Measurements from ENCODE around the gene ATE1. TPM values are rescaled to one million over a fixed set of nuclear protein-coding genes. Genes with fewer than 3 reads are reported as not detected.

The ATE1 gene
- total RNA-seq, 1 donor from 2014 or later = 21.9 TPM

GRCh38 chr10:121698902-121699301 is 228.9 kb downstream of the ATE1 start:
- no peaks in the 10 kb centered on the region for H3K36me3 ChIP-seq
- intact Hi-C loops (cut with DNase I) = no loop called here
- H3K9me3 ChIP-seq = no peaks in the 10 kb centered on the region
- no peak overlapping the region for H3K27ac ChIP-seq
- no peaks in the 10 kb centered on the region for H3K4me1 ChIP-seq
- no peaks in the 10 kb centered on the region for H3K27me3 ChIP-seq
- H3K4me3 ChIP-seq = no peak overlapping the region
- TF ChIP-seq POLR2A (IDR thresholded peaks at IDR 0.05) = no peak
- no peak for TF ChIP-seq POLR2AphosphoS5 (IDR thresholded peaks at IDR 0.05; ENCODE audit: insufficient read depth in 1 of 2, low read depth in 1 of 2)
- TF ChIP-seq, protein P1, sequence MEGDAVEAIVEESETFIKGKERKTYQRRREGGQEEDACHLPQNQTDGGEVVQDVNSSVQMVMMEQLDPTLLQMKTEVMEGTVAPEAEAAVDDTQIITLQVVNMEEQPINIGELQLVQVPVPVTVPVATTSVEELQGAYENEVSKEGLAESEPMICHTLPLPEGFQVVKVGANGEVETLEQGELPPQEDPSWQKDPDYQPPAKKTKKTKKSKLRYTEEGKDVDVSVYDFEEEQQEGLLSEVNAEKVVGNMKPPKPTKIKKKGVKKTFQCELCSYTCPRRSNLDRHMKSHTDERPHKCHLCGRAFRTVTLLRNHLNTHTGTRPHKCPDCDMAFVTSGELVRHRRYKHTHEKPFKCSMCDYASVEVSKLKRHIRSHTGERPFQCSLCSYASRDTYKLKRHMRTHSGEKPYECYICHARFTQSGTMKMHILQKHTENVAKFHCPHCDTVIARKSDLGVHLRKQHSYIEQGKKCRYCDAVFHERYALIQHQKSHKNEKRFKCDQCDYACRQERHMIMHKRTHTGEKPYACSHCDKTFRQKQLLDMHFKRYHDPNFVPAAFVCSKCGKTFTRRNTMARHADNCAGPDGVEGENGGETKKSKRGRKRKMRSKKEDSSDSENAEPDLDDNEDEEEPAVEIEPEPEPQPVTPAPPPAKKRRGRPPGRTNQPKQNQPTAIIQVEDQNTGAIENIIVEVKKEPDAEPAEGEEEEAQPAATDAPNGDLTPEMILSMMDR (IDR thresholded peaks at IDR 0.05) = no peak
- DNase-seq (ENCODE audit: extremely low spot score in 2 of 2) = no peak

GRCh38 chr10:121698336-121698735 is 229.5 kb downstream of the ATE1 start:
- Histone ChIP-seq H3K9me3 (no peaks in the 10 kb centered on the region), H3K4me3 (no peak overlapping the region), H3K27ac (no peak overlapping the region), H3K36me3 (no peaks in the 10 kb centered on the region), H3K27me3 (no peaks in the 10 kb centered on the region), H3K4me1 (no peaks in the 10 kb centered on the region)
- no peak for DNase-seq (ENCODE audit: extremely low spot score in 2 of 2)
- TF ChIP-seq, protein P1 (IDR thresholded peaks at IDR 0.05) = no peak
- TF ChIP-seq POLR2AphosphoS5 (IDR thresholded peaks at IDR 0.05; ENCODE audit: insufficient read depth in 1 of 2, low read depth in 1 of 2) (no peak), POLR2A (IDR thresholded peaks at IDR 0.05) (no peak)
- intact Hi-C loops (cut with DNase I) = no loop called here

DNA sequence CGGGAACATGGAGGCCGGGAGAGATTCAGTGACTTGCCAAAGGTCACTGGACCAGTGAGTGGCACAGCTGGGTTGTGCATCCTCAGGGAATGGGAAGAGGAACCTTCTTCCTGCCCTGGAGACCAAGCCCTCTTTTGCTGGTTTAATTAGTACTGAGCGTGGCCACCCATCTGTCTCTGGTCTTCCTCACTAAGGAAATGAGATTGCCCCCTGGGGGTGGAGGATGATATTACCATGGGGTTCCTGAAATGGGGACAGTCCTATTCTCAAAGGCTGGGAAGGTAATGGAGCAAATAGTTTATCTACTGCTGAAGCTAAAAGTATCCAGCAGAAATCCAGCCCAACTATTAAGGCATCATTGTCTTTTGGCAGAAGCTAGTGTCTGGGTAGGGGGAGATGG is 231.0 kb downstream of the ATE1 start:
- no peaks in the 10 kb centered on the region for H3K4me1 ChIP-seq
- no peaks in the 10 kb centered on the region for H3K27me3 ChIP-seq
- no peak for DNase-seq (ENCODE audit: extremely low spot score in 2 of 2)
- intact Hi-C loops (cut with DNase I) = no loop called here
- no peak overlapping the region for H3K4me3 ChIP-seq
- H3K9me3 ChIP-seq = no peaks in the 10 kb centered on the region
- no peaks in the 10 kb centered on the region for H3K36me3 ChIP-seq
- H3K27ac ChIP-seq = no peak overlapping the region
- no peak for TF ChIP-seq POLR2AphosphoS5 (IDR thresholded peaks at IDR 0.05; ENCODE audit: insufficient read depth in 1 of 2, low read depth in 1 of 2)
- no peak for TF ChIP-seq POLR2A (IDR thresholded peaks at IDR 0.05)
- TF ChIP-seq, protein P1 (IDR thresholded peaks at IDR 0.05) = peak in 1 of 3 experiments; percentile 37

- Histone ChIP-seq H3K4me3 (no peak overlapping the region), H3K36me3 (no peaks in the 10 kb centered on the region), H3K9me3 (no peaks in the 10 kb centered on the region), H3K27ac (no peak overlapping the region), H3K27me3 (no peaks in the 10 kb centered on the region), H3K4me1 (no peaks in the 10 kb centered on the region)
- TF ChIP-seq, protein P1 (IDR thresholded peaks at IDR 0.05) = no peak
- TF ChIP-seq POLR2A (IDR thresholded peaks at IDR 0.05) (no peak), POLR2AphosphoS5 (IDR thresholded peaks at IDR 0.05; ENCODE audit: insufficient read depth in 1 of 2, low read depth in 1 of 2) (no peak)
- no peak for DNase-seq (ENCODE audit: extremely low spot score in 2 of 2)
- intact Hi-C loops (cut with DNase I) = no loop called here
Measured at GRCh38 chr10:121695731-121696464, 231.9 kb downstream of the ATE1 start.

DNA sequence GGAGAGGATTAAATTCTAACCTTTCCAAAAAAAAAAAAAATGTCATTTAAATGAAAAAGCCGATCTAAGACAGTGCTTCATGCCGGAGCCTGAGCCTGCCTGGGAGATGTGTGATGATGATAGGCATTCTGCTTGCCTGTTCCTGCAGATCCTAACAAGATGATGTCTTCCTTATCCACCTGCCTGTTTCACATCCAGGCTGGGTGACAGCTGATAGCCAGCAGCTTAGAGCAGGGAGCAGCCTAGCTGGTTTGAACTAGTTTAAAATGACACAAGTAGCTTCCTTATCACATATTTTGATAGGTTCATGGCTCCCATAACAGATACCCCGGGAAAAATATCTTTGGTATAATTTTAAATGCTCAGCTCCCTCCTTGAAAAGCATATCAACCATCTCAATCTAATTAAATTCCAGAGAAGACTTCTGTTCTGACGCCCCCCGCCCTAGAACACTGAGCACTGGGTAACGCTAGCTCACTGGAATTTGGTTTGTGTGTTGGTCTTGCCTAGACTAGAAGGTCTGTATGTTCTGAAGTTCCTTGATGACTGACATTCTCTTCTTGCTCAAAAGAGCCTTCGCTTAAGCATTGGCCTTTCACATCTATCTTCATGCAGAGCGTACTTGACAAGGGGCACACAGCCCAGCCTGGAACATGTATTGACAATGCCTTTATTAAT is 232.7 kb downstream of the ATE1 start:
- H3K36me3 ChIP-seq = no peaks in the 10 kb centered on the region
- no peaks in the 10 kb centered on the region for H3K9me3 ChIP-seq
- no peaks in the 10 kb centered on the region for H3K4me1 ChIP-seq
- no peak overlapping the region for H3K27ac ChIP-seq
- TF ChIP-seq, protein P1 (IDR thresholded peaks at IDR 0.05) = no peak
- no peak for TF ChIP-seq POLR2AphosphoS5 (IDR thresholded peaks at IDR 0.05; ENCODE audit: insufficient read depth in 1 of 2, low read depth in 1 of 2)
- TF ChIP-seq POLR2A (IDR thresholded peaks at IDR 0.05) = no peak
- intact Hi-C loops (cut with DNase I) = no loop called here
- DNase-seq (ENCODE audit: extremely low spot score in 2 of 2) = no peak
- no peaks in the 10 kb centered on the region for H3K27me3 ChIP-seq
- H3K4me3 ChIP-seq = no peak overlapping the region

Data from vagina (tissue), 2 donors.